Activated CD4-positive, alpha-beta T cell treated with anti-CD3 and anti-CD28 coated beads, Interleukin-2, amount 10 ng/mL, durations not matched to agents 7 days and 5 days (primary cell): ENCODE data around the gene RIT2. TPM values are rescaled to one million over a fixed set of nuclear protein-coding genes. Genes with fewer than 3 reads are reported as not detected.
"Not testable (repeated sequence)": the region's sequence is repeated elsewhere in the genome, so short reads cannot be mapped to it uniquely, and the experiment has no call there.

Experiments used
- CTCF ChIA-PET: fragments of 350-600 bp; sonication (Branson Sonifier 250); formaldehyde crosslinking; loops from one replicate; lab custom pipeline; 2021; ENCODE audit warnings: antibody characterized with exemption; lab: Charles Lee
- POLR2A ChIA-PET: fragments of 350-600 bp; sonication (Branson Sonifier 250); formaldehyde crosslinking; loops from one replicate; lab custom pipeline; 2021; ENCODE audit warnings: antibody characterized with exemption; lab: Charles Lee
- DNase-seq: peaks from one replicate; pipeline ENCODE4 v3.0.0-alpha.2; 2020
- H3K27ac Mint-ChIP-seq: one replicate; pipeline ENCODE4 v1.8.0; 2021; ENCODE audit warnings: mild to moderate bottlenecking, moderate library complexity, mixed read lengths
- H3K27me3 Mint-ChIP-seq: one replicate; pipeline ENCODE4 v1.8.0; 2021; ENCODE audit warnings: mixed read lengths
- H3K36me3 Mint-ChIP-seq: one replicate; pipeline ENCODE4 v1.8.0; 2021; ENCODE audit warnings: low read depth, mixed read lengths
- H3K4me1 Mint-ChIP-seq: one replicate; pipeline ENCODE4 v1.8.0; 2021; ENCODE audit warnings: mixed read lengths
- H3K4me3 Mint-ChIP-seq: one replicate; pipeline ENCODE4 v1.8.0; 2021; ENCODE audit warnings: mild to moderate bottlenecking, moderate library complexity, mixed read lengths
- H3K9me3 Mint-ChIP-seq: one replicate; pipeline ENCODE4 v1.8.0; 2021; ENCODE audit warnings: mixed read lengths
- total RNA-seq, 2 experiments: library from RNA; stranded (reverse); gene quantifications; one replicate each; pipeline ENCODE4 v1.2.3, GENCODE V29; 2021

Gene RIT2
- total RNA-seq, 2 experiments from 2014 or later, result not detected

DNA sequence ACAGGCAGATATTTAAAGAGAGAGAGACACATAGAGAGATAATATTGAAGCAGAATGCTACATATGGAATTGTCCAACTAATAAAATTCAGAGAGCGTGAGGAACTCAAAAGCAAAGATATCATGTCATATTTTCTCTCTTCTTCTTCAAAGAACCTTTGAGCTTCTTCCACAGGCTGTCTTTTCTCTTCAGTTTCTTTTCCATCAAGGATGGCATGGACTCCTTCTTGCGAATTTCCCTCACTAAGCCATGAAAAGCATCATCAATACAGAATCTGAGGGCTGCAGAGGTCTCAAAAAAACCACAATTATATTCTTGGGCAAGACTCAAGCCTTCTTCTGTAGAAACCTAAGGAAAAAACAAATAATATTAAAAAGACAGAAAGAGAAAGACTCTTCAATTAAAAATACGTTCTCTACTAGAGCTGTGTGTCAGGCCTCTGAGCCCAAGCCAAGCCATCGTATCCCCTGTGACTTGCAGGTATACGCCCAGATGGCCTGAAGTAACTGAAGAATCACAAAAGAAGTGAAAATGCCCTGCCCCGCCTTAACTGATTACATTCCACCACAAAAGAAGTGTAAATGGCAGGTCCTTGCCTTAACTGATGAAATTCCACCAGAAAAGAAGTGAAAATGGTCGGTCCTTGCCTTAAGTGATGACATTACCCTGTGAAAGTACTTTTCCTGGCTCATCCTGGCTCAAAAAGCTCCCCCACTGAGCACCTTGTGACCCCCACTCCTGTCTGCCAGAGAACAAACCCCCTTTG is 371.9 kb downstream of the RIT2 start:
- POLR2A ChIA-PET, result no interaction called here

DNA sequence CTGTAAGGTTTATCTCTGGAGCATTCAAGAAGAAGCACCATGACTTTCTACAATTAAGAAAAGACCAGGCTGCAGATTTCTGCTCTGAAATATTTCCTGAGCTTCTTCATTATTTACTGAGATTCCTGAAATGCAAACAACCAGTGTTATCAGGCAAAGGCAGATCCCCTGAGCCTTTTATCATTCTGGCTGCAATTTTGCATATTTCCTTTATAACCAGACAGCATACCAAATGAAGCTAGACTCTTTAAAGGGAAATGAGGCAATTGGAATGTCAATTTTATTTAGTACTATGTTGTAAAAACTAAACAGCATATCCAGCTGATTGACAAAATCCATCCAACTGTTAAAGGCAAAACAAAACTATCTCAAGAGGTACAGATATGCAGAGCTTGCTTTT is 372.5 kb downstream of the RIT2 start:
- Mint-ChIP-seq H3K27me3 (no peaks in the 10 kb centered on the region), H3K4me3 (no peak overlapping the region), H3K27ac (no peak overlapping the region), H3K36me3 (no peaks in the 10 kb centered on the region), H3K4me1 (no peaks in the 10 kb centered on the region), H3K9me3 (peaks cover 8% of the 10 kb centered on the region)
- CTCF ChIA-PET, result interaction anchor here (0.6 kb wide), 1 partner anchor 21 kb away, joined by 4 read pairs; no protein-coding TSS in a partner anchor
- DNase-seq, result no peak
- POLR2A ChIA-PET, result no interaction called here

More for the DNA sequence above, 371.9 kb downstream of the RIT2 start:
- H3K9me3 Mint-ChIP-seq, result peaks cover 4% of the 10 kb centered on the region
- H3K27me3 Mint-ChIP-seq, result no peaks in the 10 kb centered on the region
- H3K4me1 Mint-ChIP-seq, result no peaks in the 10 kb centered on the region
- H3K27ac Mint-ChIP-seq, result no peak overlapping the region
- H3K4me3 Mint-ChIP-seq, result no peak overlapping the region
- DNase-seq, result no peak
- CTCF ChIA-PET, result interaction anchor here (0.6 kb wide), 1 partner anchor 20 kb away, joined by 4 read pairs; no protein-coding TSS in a partner anchor
- H3K36me3 Mint-ChIP-seq, result no peaks in the 10 kb centered on the region

- Mint-ChIP-seq H3K36me3 (no peaks in the 10 kb centered on the region), H3K4me1 (no peaks in the 10 kb centered on the region), H3K27ac (no peak overlapping the region), H3K9me3 (peaks cover 9% of the 10 kb centered on the region), H3K4me3 (no peak overlapping the region), H3K27me3 (no peaks in the 10 kb centered on the region)
- CTCF ChIA-PET, result interaction anchor here (0.6 kb wide), 1 partner anchor 21 kb away, joined by 4 read pairs; no protein-coding TSS in a partner anchor
- DNase-seq, result no peak
- POLR2A ChIA-PET, result no interaction called here
These were observed 373.0 kb downstream of the RIT2 start for GRCh38 chr18:42742474-42742873.

DNA sequence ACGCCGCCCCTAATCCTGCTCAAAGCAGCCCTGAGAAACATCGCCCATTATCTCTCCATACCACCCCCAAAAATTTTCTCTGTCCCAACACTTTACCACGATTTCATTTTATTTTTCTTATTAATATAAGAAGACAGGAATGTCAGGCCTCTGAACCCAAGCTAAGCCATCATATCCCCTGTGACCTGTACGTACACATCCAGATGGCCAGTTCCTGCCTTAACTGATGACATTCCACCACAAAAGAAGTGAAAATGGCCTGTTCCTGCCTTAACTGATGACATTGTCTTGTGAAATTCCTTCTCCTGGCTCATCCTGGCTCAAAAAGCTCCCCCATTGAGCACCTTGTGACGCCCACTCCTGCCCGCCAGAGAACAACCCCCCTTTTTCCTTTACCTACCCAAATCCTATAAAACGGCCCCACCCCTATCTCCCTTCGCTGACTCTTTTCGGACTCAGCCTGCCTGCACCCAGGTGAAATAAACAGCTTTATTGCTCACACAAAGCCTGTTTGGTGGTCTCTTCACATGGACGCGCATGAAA is 373.6 kb downstream of the RIT2 start:
- H3K4me3 Mint-ChIP-seq, POLR2A ChIA-PET, H3K27ac Mint-ChIP-seq, DNase-seq, H3K36me3 Mint-ChIP-seq, H3K9me3 Mint-ChIP-seq, H3K27me3 Mint-ChIP-seq, CTCF ChIA-PET, H3K4me1 Mint-ChIP-seq: not testable (repeated sequence)

GRCh38 chr18:42741299-42741698 is 374.2 kb downstream of the RIT2 start:
- POLR2A ChIA-PET, H3K9me3 Mint-ChIP-seq, H3K36me3 Mint-ChIP-seq, H3K4me1 Mint-ChIP-seq, H3K27me3 Mint-ChIP-seq, DNase-seq, CTCF ChIA-PET, H3K4me3 Mint-ChIP-seq, H3K27ac Mint-ChIP-seq: not testable (repeated sequence)

- H3K4me3 Mint-ChIP-seq, result no peak overlapping the region
- H3K4me1 Mint-ChIP-seq, result no peaks in the 10 kb centered on the region
- peaks cover 6% of the 10 kb centered on the region for H3K9me3 Mint-ChIP-seq
- no peaks in the 10 kb centered on the region for H3K27me3 Mint-ChIP-seq
- no peaks in the 10 kb centered on the region for H3K36me3 Mint-ChIP-seq
- no peak for DNase-seq
- ChIA-PET CTCF (no interaction called here), POLR2A (no interaction called here)
- H3K27ac Mint-ChIP-seq, result no peak overlapping the region
These were observed 379.4 kb downstream of the RIT2 start for GRCh38 chr18:42736074-42736473.

DNA sequence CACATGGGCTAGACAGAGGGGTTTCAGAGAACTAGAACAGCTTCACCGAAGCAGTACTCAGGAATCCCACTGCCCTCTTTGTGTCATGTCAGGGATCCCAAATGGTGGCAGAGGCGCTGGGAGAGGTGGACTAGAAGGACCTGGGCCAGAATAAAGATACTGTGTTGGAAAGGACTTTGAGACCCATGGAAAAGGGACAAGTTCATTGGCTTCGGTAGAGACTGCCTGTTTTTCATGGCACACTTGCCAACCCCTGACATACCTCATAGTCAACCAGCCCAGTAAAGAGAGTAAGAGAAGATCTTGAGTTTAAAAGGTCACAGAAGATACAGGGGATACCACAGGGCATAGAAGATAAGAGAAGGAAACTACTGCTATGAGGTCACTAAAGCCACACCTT is 381.0 kb downstream of the RIT2 start:
- ChIA-PET CTCF (no interaction called here), POLR2A (no interaction called here)
- no peak overlapping the region for H3K4me3 Mint-ChIP-seq
- no peaks in the 10 kb centered on the region for H3K27me3 Mint-ChIP-seq
- H3K27ac Mint-ChIP-seq, result no peak overlapping the region
- no peak for DNase-seq
- peaks cover 6% of the 10 kb centered on the region for H3K9me3 Mint-ChIP-seq
- H3K36me3 Mint-ChIP-seq, result no peaks in the 10 kb centered on the region
- H3K4me1 Mint-ChIP-seq, result no peaks in the 10 kb centered on the region

DNA sequence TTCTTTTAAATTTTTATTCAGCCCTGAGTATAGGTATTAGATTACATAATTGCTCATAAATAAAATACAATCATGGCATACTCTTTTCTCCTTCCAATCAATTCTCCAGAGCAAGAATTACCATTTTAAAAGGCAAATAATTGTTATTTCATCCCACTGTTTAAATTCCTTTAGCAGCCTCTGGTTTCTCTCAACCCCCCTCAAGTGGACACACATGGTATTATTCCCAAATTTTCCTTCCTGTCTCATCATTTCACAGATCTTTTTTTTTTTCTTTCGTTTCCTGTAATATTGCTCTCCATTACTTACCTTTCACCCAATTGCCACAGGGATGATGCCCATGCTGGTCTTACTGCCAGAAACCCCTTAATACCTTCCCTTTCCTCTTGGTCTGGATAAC is 385.2 kb downstream of the RIT2 start:
- no peaks in the 10 kb centered on the region for H3K27me3 Mint-ChIP-seq
- CTCF ChIA-PET, result no interaction called here
- POLR2A ChIA-PET, result no interaction called here
- H3K9me3 Mint-ChIP-seq, result no peaks in the 10 kb centered on the region
- no peak overlapping the region for H3K4me3 Mint-ChIP-seq
- DNase-seq, result no peak
- no peak overlapping the region for H3K27ac Mint-ChIP-seq
- H3K4me1 Mint-ChIP-seq, result no peaks in the 10 kb centered on the region
- H3K36me3 Mint-ChIP-seq, result no peaks in the 10 kb centered on the region

GRCh38 chr18:42719221-42719620 is 396.3 kb downstream of the RIT2 start:
- H3K27me3 Mint-ChIP-seq, result no peaks in the 10 kb centered on the region
- no peaks in the 10 kb centered on the region for H3K36me3 Mint-ChIP-seq
- no peak for DNase-seq
- no peaks in the 10 kb centered on the region for H3K4me1 Mint-ChIP-seq
- no peak overlapping the region for H3K27ac Mint-ChIP-seq
- no peak overlapping the region for H3K4me3 Mint-ChIP-seq
- POLR2A ChIA-PET, result no interaction called here
- no peaks in the 10 kb centered on the region for H3K9me3 Mint-ChIP-seq
- CTCF ChIA-PET, result no interaction called here

- no peak overlapping the region for H3K4me3 Mint-ChIP-seq
- peaks cover 2% of the 10 kb centered on the region for H3K9me3 Mint-ChIP-seq
- no peaks in the 10 kb centered on the region for H3K27me3 Mint-ChIP-seq
- DNase-seq, result no peak
- no peak overlapping the region for H3K27ac Mint-ChIP-seq
- no peaks in the 10 kb centered on the region for H3K4me1 Mint-ChIP-seq
- no peaks in the 10 kb centered on the region for H3K36me3 Mint-ChIP-seq
- ChIA-PET CTCF (no interaction called here), POLR2A (no interaction called here)
These were observed 403.4 kb downstream of the RIT2 start for GRCh38 chr18:42712065-42712464.

GRCh38 chr18:42707080-42707479 is 408.4 kb downstream of the RIT2 start:
- Mint-ChIP-seq H3K4me1 (no peaks in the 10 kb centered on the region), H3K9me3 (peaks cover 2% of the 10 kb centered on the region), H3K27me3 (no peaks in the 10 kb centered on the region), H3K27ac (no peak overlapping the region), H3K4me3 (no peak overlapping the region), H3K36me3 (no peaks in the 10 kb centered on the region)
- ChIA-PET CTCF (no interaction called here), POLR2A (no interaction called here)
- DNase-seq, result no peak

DNA sequence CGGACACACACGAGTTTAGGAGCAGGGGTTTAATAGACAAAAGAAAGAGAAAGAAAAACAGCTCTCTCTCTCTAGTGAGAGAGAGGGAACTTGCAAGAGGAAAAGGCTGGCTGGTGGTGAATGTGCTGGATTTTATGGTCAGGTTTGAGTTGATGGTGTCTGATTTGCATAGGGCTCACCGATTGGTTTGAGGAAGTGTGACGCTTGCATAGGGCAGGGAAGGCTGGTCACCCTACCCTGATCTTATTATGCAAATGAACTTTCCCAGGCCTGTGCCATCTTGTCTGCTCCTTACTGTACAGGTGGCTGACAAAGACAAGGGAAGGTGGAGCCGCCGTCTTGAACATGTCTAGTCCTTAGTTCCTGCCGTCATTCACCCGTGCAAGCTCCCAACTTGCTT is 408.9 kb downstream of the RIT2 start:
- Mint-ChIP-seq H3K9me3 (peaks cover 2% of the 10 kb centered on the region), H3K27ac (no peak overlapping the region), H3K4me1 (no peaks in the 10 kb centered on the region), H3K27me3 (no peaks in the 10 kb centered on the region), H3K4me3 (no peak overlapping the region), H3K36me3 (no peaks in the 10 kb centered on the region)
- no peak for DNase-seq
- ChIA-PET CTCF (no interaction called here), POLR2A (no interaction called here)

DNA sequence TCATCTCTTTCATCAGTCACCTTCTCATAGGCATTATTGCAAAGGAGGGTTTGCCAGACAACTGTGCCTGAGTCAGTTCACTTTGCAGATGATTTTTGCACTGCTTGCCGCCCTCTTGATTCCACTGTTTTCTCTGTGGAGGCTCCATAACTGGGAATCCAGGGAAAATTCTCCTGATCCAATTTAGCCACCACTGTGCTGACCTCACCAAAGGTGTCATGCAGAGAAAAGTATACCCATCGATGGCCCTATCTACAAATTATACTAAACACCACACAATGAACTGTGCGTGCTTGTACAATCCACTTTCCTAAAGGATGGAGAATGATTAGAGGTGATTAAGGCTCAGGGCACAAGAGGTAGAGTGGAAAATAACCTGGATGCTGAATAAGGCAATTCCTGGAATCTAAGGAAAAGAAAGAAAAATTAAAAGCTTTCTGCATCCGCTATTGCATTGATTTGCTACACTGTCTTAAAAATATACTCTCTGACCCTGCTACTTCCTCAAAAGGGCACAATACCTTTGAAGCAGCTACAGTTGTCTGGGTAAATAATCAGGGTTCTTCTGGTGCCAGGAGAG is 409.4 kb downstream of the RIT2 start:
- Mint-ChIP-seq H3K27ac (no peak overlapping the region), H3K27me3 (no peaks in the 10 kb centered on the region), H3K4me1 (no peaks in the 10 kb centered on the region), H3K4me3 (no peak overlapping the region), H3K36me3 (no peaks in the 10 kb centered on the region), H3K9me3 (peaks cover 2% of the 10 kb centered on the region)
- ChIA-PET POLR2A (no interaction called here), CTCF (no interaction called here)
- DNase-seq, result no peak
